Mesothelial cell of epicardium (in vitro differentiated cells): ENCODE measurements around the gene DLK2. TPM values are rescaled to one million over a fixed set of nuclear protein-coding genes. Genes with fewer than 3 reads are reported as not detected.

ENCODE experiments used
- DNase-seq, 2 experiments: peaks; one replicate each; pipeline ENCODE4 v3.0.0; 2021; ENCODE audit warnings: low spot score in 2 of 2; ENCODE audit not compliant: unreplicated experiment in 2 of 2
- H3K27ac Mint-ChIP-seq: 2 replicates; pipeline ENCODE4 v1.8.0; 2021; ENCODE audit warnings: mixed read lengths
- H3K27me3 Mint-ChIP-seq: 2 replicates; pipeline ENCODE4 v1.8.0; 2021; ENCODE audit warnings: low read depth, mixed read lengths
- H3K36me3 Mint-ChIP-seq: 2 replicates; pipeline ENCODE4 v1.8.0; 2021; ENCODE audit warnings: mixed read lengths
- H3K4me1 Mint-ChIP-seq: 2 replicates; pipeline ENCODE4 v1.8.0; 2021; ENCODE audit warnings: mixed read lengths
- H3K4me3 Mint-ChIP-seq: 2 replicates; pipeline ENCODE4 v1.8.0; 2021; ENCODE audit warnings: mild to moderate bottlenecking, moderate library complexity, mixed read lengths
- H3K9me3 Mint-ChIP-seq: 2 replicates; pipeline ENCODE4 v1.8.0; 2021; ENCODE audit warnings: mixed read lengths
- total RNA-seq: library from RNA; stranded (reverse); gene quantifications from 3 replicates; pipeline ENCODE4 v1.2.1, GENCODE V29; 2021
- TF ChIP-seq, protein P1 (sequence below): fragments of 200-600 bp; sonication (generic); IDR thresholded peaks from one replicate; pipeline ENCODE4 v1.5.0; 2021; ENCODE audit warnings: antibody characterized with exemption; ENCODE audit not compliant: unreplicated experiment

DLK2 gene
- total RNA-seq, 1 donor from 2014 or later = 4.7 TPM

GRCh38 chr6:43490523-43490939 is 35.2 kb upstream of the DLK2 start:
- H3K27ac Mint-ChIP-seq = no peak overlapping the region
- H3K4me3 Mint-ChIP-seq = no peak overlapping the region
- H3K27me3 Mint-ChIP-seq = no peaks in the 10 kb centered on the region
- no peaks in the 10 kb centered on the region for H3K36me3 Mint-ChIP-seq
- no peak for DNase-seq
- peaks cover 12% of the 10 kb centered on the region for H3K4me1 Mint-ChIP-seq
- TF ChIP-seq, protein P1, sequence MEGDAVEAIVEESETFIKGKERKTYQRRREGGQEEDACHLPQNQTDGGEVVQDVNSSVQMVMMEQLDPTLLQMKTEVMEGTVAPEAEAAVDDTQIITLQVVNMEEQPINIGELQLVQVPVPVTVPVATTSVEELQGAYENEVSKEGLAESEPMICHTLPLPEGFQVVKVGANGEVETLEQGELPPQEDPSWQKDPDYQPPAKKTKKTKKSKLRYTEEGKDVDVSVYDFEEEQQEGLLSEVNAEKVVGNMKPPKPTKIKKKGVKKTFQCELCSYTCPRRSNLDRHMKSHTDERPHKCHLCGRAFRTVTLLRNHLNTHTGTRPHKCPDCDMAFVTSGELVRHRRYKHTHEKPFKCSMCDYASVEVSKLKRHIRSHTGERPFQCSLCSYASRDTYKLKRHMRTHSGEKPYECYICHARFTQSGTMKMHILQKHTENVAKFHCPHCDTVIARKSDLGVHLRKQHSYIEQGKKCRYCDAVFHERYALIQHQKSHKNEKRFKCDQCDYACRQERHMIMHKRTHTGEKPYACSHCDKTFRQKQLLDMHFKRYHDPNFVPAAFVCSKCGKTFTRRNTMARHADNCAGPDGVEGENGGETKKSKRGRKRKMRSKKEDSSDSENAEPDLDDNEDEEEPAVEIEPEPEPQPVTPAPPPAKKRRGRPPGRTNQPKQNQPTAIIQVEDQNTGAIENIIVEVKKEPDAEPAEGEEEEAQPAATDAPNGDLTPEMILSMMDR = no peak
- H3K9me3 Mint-ChIP-seq = no peaks in the 10 kb centered on the region

- TF ChIP-seq, protein P1 = no peak
- H3K27me3 Mint-ChIP-seq = no peaks in the 10 kb centered on the region
- DNase-seq = no peak
- no peaks in the 10 kb centered on the region for H3K36me3 Mint-ChIP-seq
- H3K9me3 Mint-ChIP-seq = no peaks in the 10 kb centered on the region
- no peak overlapping the region for H3K4me3 Mint-ChIP-seq
- H3K4me1 Mint-ChIP-seq = peaks cover 7% of the 10 kb centered on the region
- peak overlapping the region; percentile 5 for H3K27ac Mint-ChIP-seq
Measured at GRCh38 chr6:43489277-43490072, 34.1 kb upstream of the DLK2 start.

DNA sequence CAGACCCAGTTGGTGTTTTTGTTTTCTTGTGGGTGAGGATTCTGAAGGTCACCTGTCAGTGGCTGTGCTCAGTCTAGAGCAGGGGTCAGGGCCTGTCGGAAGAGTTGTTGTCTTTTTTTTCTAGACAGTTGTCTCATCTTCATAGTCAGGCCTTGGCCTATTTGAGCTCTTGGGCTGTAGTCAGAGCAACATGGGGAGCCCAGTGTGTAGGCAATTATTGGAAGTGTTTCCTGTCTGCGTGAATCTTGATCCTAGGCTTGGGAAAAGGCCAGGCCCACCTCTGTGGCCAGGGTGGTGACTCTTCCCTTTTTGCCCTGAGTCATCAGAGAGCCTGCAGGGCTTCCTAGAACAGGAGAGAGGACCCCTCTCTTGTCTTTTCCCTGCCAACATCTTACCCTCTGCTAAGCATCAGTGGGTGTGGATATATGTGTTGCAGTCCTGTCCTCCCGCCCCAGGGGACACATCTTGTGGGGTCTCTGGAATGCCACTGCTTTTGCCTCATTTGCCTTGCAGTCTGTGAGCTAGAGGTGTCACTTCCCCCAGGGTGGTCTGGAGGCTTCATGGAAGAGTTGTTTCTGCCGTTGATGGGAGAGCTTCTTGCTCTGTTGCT is 33.4 kb upstream of the DLK2 start:
- no peak for DNase-seq
- H3K4me3 Mint-ChIP-seq = no peak overlapping the region

GRCh38 chr6:43481591-43482236 is 26.4 kb upstream of the DLK2 start:
- Mint-ChIP-seq H3K4me1 (peaks cover 37% of the 10 kb centered on the region), H3K4me3 (no peak overlapping the region), H3K36me3 (no peaks in the 10 kb centered on the region), H3K27me3 (no peaks in the 10 kb centered on the region), H3K9me3 (no peaks in the 10 kb centered on the region), H3K27ac (peak overlapping the region; percentile 7)
- TF ChIP-seq, protein P1 = no peak
- no peak for DNase-seq

More for the DNA sequence above, 33.4 kb upstream of the DLK2 start:
- H3K27ac Mint-ChIP-seq = no peak overlapping the region
- TF ChIP-seq, protein P1 = no peak
- H3K36me3 Mint-ChIP-seq = no peaks in the 10 kb centered on the region
- H3K27me3 Mint-ChIP-seq = no peaks in the 10 kb centered on the region
- H3K4me1 Mint-ChIP-seq = peaks cover 2% of the 10 kb centered on the region
- no peaks in the 10 kb centered on the region for H3K9me3 Mint-ChIP-seq

DNA sequence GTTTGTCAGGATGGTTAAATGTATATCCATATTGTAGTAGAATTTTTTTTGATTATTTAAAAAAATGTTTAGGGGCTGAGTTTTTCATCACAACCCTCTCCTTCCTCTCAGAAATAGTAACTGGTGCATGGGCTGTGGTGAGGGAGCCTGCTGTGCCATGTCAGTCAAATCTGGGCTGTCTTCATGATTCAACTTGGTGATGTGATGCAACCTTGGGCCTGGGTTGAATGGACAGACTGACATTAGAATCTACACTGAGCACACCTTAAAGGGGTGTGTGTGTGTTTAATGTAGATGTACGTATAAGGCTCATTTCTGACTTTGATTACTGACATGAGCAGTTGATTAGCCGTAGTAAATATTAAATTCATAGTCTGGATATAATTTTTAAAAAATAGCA is 25.7 kb upstream of the DLK2 start:
- no peak for DNase-seq
- no peak overlapping the region for H3K27ac Mint-ChIP-seq
- peaks cover 40% of the 10 kb centered on the region for H3K4me1 Mint-ChIP-seq
- TF ChIP-seq, protein P1 = no peak
- H3K4me3 Mint-ChIP-seq = no peak overlapping the region
- no peaks in the 10 kb centered on the region for H3K36me3 Mint-ChIP-seq
- H3K9me3 Mint-ChIP-seq = no peaks in the 10 kb centered on the region
- no peaks in the 10 kb centered on the region for H3K27me3 Mint-ChIP-seq
